ENCODE results near the gene TNFRSF1A.
"Not testable (repeated sequence)": the region's sequence is repeated elsewhere in the genome, so short reads cannot be mapped to it uniquely, and the experiment has no call there.

TNFRSF1A gene

GRCh38 chr12:6342140-6342889 is 439 bp upstream of the TNFRSF1A start:
- Histone ChIP-seq H3K9ac (peak overlapping the region; percentile 54), H2AFZ (peak overlapping the region; percentile 92), H3K27ac (peak overlapping the region; percentile 100), H3K79me2 (peaks cover 49% of the 10 kb centered on the region), H3K36me3 (ENCODE audit: control insufficient read depth, insufficient read depth, low read length) (no peaks in the 10 kb centered on the region), H3K27me3 (ENCODE audit: control insufficient read depth, insufficient read depth, low read length) (no peaks in the 10 kb centered on the region), H3K4me2 (ENCODE audit: low read length) (peak overlapping the region; percentile 99), H3K9me3 (ENCODE audit: control insufficient read depth, low read length) (no peaks in the 10 kb centered on the region), H3K4me3 (ENCODE audit: low read depth, low read length) (peak overlapping the region; percentile 89), H3K4me1 (peaks cover 43% of the 10 kb centered on the region)
- TF ChIP-seq CTCF (IDR thresholded peaks at IDR 0.05), result no peak

GRCh38 chr12:6340745-6341416 is 995 bp downstream of the TNFRSF1A start:
- peak overlapping the region; percentile 99 for H3K4me2 ChIP-seq (ENCODE audit: low read length)
- H3K4me1 ChIP-seq, result peaks cover 54% of the 10 kb centered on the region
- H3K27me3 ChIP-seq (ENCODE audit: control insufficient read depth, insufficient read depth, low read length), result no peaks in the 10 kb centered on the region
- H3K9ac ChIP-seq, result peak overlapping the region; percentile 100
- H3K79me2 ChIP-seq, result peaks cover 54% of the 10 kb centered on the region
- H3K36me3 ChIP-seq (ENCODE audit: control insufficient read depth, insufficient read depth, low read length), result no peaks in the 10 kb centered on the region
- no peaks in the 10 kb centered on the region for H3K9me3 ChIP-seq (ENCODE audit: control insufficient read depth, low read length)
- H2AFZ ChIP-seq, result peak overlapping the region; percentile 92
- no peak for TF ChIP-seq CTCF (IDR thresholded peaks at IDR 0.05)
- H3K4me3 ChIP-seq (ENCODE audit: low read depth, low read length), result peak overlapping the region; percentile 89
- peak overlapping the region; percentile 100 for H3K27ac ChIP-seq

DNA sequence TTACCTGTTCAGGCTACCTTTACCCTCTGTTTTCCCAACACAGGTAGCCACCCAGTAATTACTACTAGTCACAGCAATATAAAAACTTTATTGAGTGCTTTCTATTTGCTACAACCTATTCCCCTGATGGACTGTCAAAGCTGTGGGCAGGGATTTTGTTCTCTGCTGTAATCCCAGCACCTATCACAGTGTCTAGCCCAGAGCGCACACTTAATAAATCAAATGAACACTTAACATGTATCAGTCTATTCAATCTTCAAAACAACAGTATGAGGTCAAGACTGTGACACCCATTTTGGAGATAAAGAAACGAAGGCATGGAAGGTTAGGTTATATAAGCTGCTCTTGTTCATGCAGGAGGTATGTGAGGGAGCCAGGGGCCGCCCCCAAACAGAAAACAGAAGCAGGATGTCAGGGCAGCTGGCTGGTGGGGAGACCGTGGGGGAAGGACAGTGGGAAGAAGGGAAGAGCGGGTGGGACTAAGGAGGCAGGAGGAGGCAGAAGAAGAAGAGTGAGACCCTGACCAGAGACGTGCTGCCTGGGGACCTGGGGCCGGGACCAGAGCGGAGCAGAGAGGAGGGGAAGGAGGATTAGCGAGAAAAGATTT is 1.7 kb downstream of the TNFRSF1A start:
- Histone ChIP-seq H3K79me2 (peaks cover 61% of the 10 kb centered on the region), H3K4me2 (ENCODE audit: low read length) (peak overlapping the region; percentile 99), H3K4me3 (ENCODE audit: low read depth, low read length) (peak overlapping the region; percentile 89), H3K9ac (peak overlapping the region; percentile 100), H3K36me3 (ENCODE audit: control insufficient read depth, insufficient read depth, low read length) (no peaks in the 10 kb centered on the region), H2AFZ (no peak overlapping the region), H3K27me3 (ENCODE audit: control insufficient read depth, insufficient read depth, low read length) (no peaks in the 10 kb centered on the region), H3K4me1 (peaks cover 62% of the 10 kb centered on the region), H3K27ac (peak overlapping the region; percentile 100), H3K9me3 (ENCODE audit: control insufficient read depth, low read length) (no peaks in the 10 kb centered on the region)
- TF ChIP-seq CTCF (IDR thresholded peaks at IDR 0.05), result no peak

GRCh38 chr12:6338955-6339354 is 2.9 kb downstream of the TNFRSF1A start:
- TF ChIP-seq CTCF (IDR thresholded peaks at IDR 0.05), result no peak
- no peak overlapping the region for H3K9ac ChIP-seq
- peak overlapping the region; percentile 99 for H3K4me2 ChIP-seq (ENCODE audit: low read length)
- peaks cover 67% of the 10 kb centered on the region for H3K4me1 ChIP-seq
- no peak overlapping the region for H2AFZ ChIP-seq
- H3K79me2 ChIP-seq, result peaks cover 65% of the 10 kb centered on the region
- H3K4me3 ChIP-seq (ENCODE audit: low read depth, low read length), result peak overlapping the region; percentile 89
- H3K27me3 ChIP-seq (ENCODE audit: control insufficient read depth, insufficient read depth, low read length), result no peaks in the 10 kb centered on the region
- peak overlapping the region; percentile 100 for H3K27ac ChIP-seq
- no peaks in the 10 kb centered on the region for H3K9me3 ChIP-seq (ENCODE audit: control insufficient read depth, low read length)
- H3K36me3 ChIP-seq (ENCODE audit: control insufficient read depth, insufficient read depth, low read length), result no peaks in the 10 kb centered on the region

DNA sequence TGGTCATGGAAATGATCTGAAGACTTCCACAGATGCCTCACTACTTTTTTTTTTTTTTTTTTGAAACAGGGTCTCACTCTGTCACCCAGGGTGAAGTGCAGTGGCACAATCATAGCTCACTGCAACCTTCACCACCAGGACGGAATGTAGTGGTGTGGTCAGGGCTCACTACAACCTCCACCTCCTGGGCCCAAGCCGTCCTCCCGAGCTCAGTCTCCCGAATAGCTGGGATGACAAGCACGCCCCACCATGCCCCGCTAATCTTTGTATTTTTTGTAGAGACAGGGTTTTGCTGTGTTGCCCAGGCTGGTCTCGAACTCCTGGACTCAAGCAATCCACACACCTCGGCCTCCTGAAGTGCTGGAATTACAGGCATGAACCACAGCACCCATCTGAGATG is 3.3 kb downstream of the TNFRSF1A start:
- not testable (repeated sequence) for H2AFZ ChIP-seq; H3K9me3 ChIP-seq (ENCODE audit: control insufficient read depth, low read length); H3K27me3 ChIP-seq (ENCODE audit: control insufficient read depth, insufficient read depth, low read length); H3K36me3 ChIP-seq (ENCODE audit: control insufficient read depth, insufficient read depth, low read length); H3K4me3 ChIP-seq (ENCODE audit: low read depth, low read length); H3K9ac ChIP-seq
- peak overlapping the region; percentile 72 for H3K4me2 ChIP-seq (ENCODE audit: low read length)
- peaks cover 70% of the 10 kb centered on the region for H3K79me2 ChIP-seq
- peaks cover 63% of the 10 kb centered on the region for H3K4me1 ChIP-seq
- peak overlapping the region; percentile 100 for H3K27ac ChIP-seq
